BJ (cell line): ENCODE measurements around the gene DAP. TPM values are rescaled to one million over a fixed set of nuclear protein-coding genes. Genes with fewer than 3 reads are reported as not detected.
"Not testable (repeated sequence)": the region's sequence is repeated elsewhere in the genome, so short reads cannot be mapped to it uniquely, and the experiment has no call there.

ENCODE experiments used
- CTCF ChIA-PET: fragments of 350-600 bp; formaldehyde crosslinking; extraction: SDS; loops from one replicate; lab custom pipeline; 2021; ENCODE audit warnings: antibody characterized with exemption, inconsistent platforms; lab: Yijun Ruan, JAX
- POLR2A ChIA-PET: fragments of 300-600 bp; sonication (Branson Sonifier 250); formaldehyde crosslinking; extraction: SDS; loops from one replicate; lab custom pipeline; 2021; ENCODE audit warnings: antibody characterized with exemption; lab: Charles Lee
- DNase-seq: peaks from one replicate; pipeline ENCODE4 v3.0.0-alpha.2; 2011; ENCODE audit warnings: low read depth
- H3K27me3 ChIP-seq: 2 replicates; pipeline ENCODE4 v1.6.0; 2011; ENCODE audit warnings: low read length; ENCODE audit not compliant: control insufficient read depth, insufficient read depth
- H3K36me3 ChIP-seq: 2 replicates; pipeline ENCODE4 v1.5.1; 2011; ENCODE audit warnings: low read length; ENCODE audit not compliant: control insufficient read depth, insufficient read depth
- H3K4me3 ChIP-seq: 2 replicates; pipeline ENCODE4 v1.5.1; 2011; ENCODE audit warnings: low read depth, mild to moderate bottlenecking, control low read depth, low read length
- CTCF ChIP-seq: IDR thresholded peaks from 2 replicates; pipeline ENCODE4 v1.5.1; 2011; ENCODE audit warnings: low read depth, mild to moderate bottlenecking, control low read depth, inconsistent platforms, low read length, moderate library complexity; ENCODE audit not compliant: insufficient read depth
- polyA plus RNA-seq: library from polyadenylated mRNA; depleted of rRNA; stranded (reverse); fragments of >200 nt; gene quantifications from 2 replicates; pipeline ENCODE4 v1.2.3, GENCODE V29; 2011

DAP gene
- polyA plus RNA-seq, 1 experiment, result 95.6 TPM

GRCh38 chr5:10634050-10634449, 127.0 kb downstream of the DAP start:
- CTCF ChIA-PET, result interaction anchor here (1.0 to 1.4 kb wide), 2 partner anchors 25 to 180 kb away, joined by 4 to 5 read pairs; no protein-coding TSS in a partner anchor
- Histone ChIP-seq H3K4me3 (no peak overlapping the region), H3K27me3 (no peaks in the 10 kb centered on the region), H3K36me3 (peaks cover 7% of the 10 kb centered on the region)
- no peak for TF ChIP-seq CTCF
- POLR2A ChIA-PET, result no interaction called here
- DNase-seq, result no peak

GRCh38 chr5:10633271-10634049, 127.6 kb downstream of the DAP start:
- ChIA-PET CTCF (no interaction called here), POLR2A (no interaction called here)
- DNase-seq, result no peak
- TF ChIP-seq CTCF, result no peak
- Histone ChIP-seq H3K27me3 (no peaks in the 10 kb centered on the region), H3K4me3 (no peak overlapping the region), H3K36me3 (peaks cover 7% of the 10 kb centered on the region)

- no peak for DNase-seq
- ChIA-PET CTCF (interaction anchor here (1.0 kb wide), 1 partner anchor 180 kb away, joined by 3 read pairs; no protein-coding TSS in a partner anchor), POLR2A (no interaction called here)
- Histone ChIP-seq H3K4me3 (no peak overlapping the region), H3K27me3 (no peaks in the 10 kb centered on the region), H3K36me3 (peaks cover 1% of the 10 kb centered on the region; the same call in 1 of the 2 replicates)
- no peak for TF ChIP-seq CTCF
Observed at GRCh38 chr5:10632110-10632761, 128.8 kb downstream of the DAP start.

GRCh38 chr5:10631316-10631996, 129.6 kb downstream of the DAP start:
- no peak for DNase-seq
- ChIA-PET POLR2A (no interaction called here), CTCF (no interaction called here)
- H3K27me3 ChIP-seq, result no peaks in the 10 kb centered on the region
- no peak for TF ChIP-seq CTCF
- H3K4me3 ChIP-seq, result no peak overlapping the region
- peaks cover 1% of the 10 kb centered on the region; the same call in 1 of the 2 replicates for H3K36me3 ChIP-seq

- DNase-seq, H3K27me3 ChIP-seq, POLR2A ChIA-PET, H3K4me3 ChIP-seq, H3K36me3 ChIP-seq: not testable (repeated sequence)
- CTCF ChIA-PET, result interaction anchor here (7.2 kb wide), 1 partner anchor 176 kb away, joined by 145 read pairs; no protein-coding TSS in a partner anchor
Observed at GRCh38 chr5:10630744-10631143, 130.3 kb downstream of the DAP start.
